Left ventricle myocardium superior (tissue), 1 donor: Measurements from ENCODE around the gene SPON1. TPM values are rescaled to one million over a fixed set of nuclear protein-coding genes. Genes with fewer than 3 reads are reported as not detected.
"Not testable (repeated sequence)": the region's sequence is repeated elsewhere in the genome, so short reads cannot be mapped to it uniquely, and the experiment has no call there.

Source experiments
- ATAC-seq: fragments of 200-7000 bp; cut with Tn5 transposase; one replicate; pipeline ENCODE4 v1.9.1; 2020; ENCODE audit warnings: mild to moderate bottlenecking, moderate library complexity
- DNase-seq: peaks from one replicate; pipeline ENCODE4 v3.0.0-alpha.2; 2020
- intact Hi-C: fragments of 100-400 bp; cut with micrococcal nuclease; formaldehyde crosslinking; loops from one replicate; pipeline ENCODE4 v1.11.0; 2022
- long read RNA-seq: library from polyadenylated mRNA; unstranded; transcript quantifications from one replicate; pipeline ENCODE4 v2.0.0, GENCODE V29; 2021
- total RNA-seq: library from RNA; stranded (reverse); fragmentation: NEBNext Ultra II Directional; extraction: Animal tissue kit (Norgen Biotek cat#: 25700); gene quantifications from one replicate; pipeline ENCODE4 v1.2.1, GENCODE V29; 2021
- donor health status: DM: no; HTN: yes; CAD: no; lungs with severe emphysema.

Gene SPON1
- total RNA-seq = 3.4 TPM
- long read RNA-seq, full-length matches to known transcripts = 2 of 5 reads
- long read RNA-seq, partial matches to known transcripts = 0 of 5 reads
- long read RNA-seq, other reads (novel, unspliced or antisense) = 3 of 5 reads

DNA sequence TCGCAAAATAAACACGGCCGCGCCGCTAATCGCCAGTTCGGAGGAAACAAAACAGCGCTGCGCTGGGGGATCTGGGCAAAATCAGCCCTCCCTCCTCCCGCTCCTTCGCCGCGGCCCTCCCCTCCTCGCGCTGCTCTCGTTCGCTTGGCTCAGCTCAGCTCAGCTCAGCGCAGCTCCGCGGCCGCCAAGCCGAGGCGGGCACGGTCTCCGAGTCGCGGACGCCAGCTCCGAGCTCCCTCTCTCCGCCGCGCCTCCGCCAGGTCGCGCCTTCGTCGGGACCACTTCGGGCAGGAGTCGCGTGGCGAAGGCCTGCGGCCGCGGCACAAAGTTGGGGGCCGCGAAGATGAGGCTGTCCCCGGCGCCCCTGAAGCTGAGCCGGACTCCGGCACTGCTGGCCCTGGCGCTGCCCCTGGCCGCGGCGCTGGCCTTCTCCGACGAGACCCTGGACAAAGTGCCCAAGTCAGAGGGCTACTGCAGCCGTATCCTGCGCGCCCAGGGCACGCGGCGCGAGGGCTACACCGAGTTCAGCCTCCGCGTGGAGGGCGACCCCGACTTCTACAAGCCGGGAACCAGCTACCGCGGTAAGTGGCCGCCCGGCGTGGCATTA, at the start of gene SPON1:
Gene SPON1 (plus strand): TSS at position 162 of the 607 bp plus-strand sequence. CDS start 182 bp downstream, at position 344.
- DNase-seq (peak; percentile 62), ATAC-seq (peak; percentile 85)
- intact Hi-C loops = no loop called here

GRCh38 chr11:13917264-13917663, 45.3 kb upstream of the SPON1 start:
- intact Hi-C loops = no loop called here
- no peak for DNase-seq
- no peak for ATAC-seq

DNA sequence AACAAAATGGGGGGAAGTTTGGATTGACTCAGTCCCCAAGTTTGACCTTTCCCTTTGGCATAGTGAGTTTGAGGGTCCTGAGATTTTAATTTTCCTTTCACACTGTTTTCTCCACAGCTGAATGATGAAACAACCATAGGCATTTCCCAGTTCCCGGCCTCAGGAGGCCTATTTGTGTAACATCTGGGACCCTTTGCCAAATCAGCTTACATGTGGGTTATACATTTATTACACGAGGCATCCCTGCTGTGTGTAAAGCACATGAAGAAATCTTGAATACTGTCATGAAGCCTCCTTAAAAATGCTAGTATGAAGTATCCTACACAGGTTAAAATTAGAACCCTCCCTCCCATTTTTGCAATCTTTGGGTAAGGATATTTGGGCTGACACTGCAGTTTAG, 44.6 kb upstream of the SPON1 start:
- ATAC-seq (no peak), DNase-seq (no peak)
- intact Hi-C loops = no loop called here

GRCh38 chr11:13920756-13921155, 41.8 kb upstream of the SPON1 start:
- intact Hi-C loops = no loop called here
- no peak for ATAC-seq

GRCh38 chr11:13921545-13921944, 41.0 kb upstream of the SPON1 start:
- intact Hi-C loops = no loop called here
- ATAC-seq (no peak), DNase-seq (no peak)

More at GRCh38 chr11:13920756-13921155, 41.8 kb upstream of the SPON1 start:
- DNase-seq = no peak

DNA sequence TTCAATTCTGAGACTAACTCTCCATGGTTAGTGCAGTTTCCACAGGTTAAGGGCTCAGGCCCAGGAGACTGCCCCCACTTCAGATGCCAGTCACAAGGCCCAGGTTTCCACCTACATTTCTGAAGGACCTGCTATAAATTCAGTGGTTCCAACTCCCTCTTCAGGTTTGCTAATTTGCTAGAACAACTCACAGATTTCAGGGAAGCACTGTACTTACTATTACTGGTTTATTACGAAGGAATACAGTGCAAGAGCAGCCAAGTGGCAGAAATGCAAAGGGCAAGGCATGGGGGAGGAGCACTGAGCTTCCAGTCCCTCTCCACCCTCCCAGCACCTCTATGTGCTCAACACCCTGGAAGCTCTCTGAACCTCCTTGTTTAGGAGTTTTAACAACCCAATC, 39.3 kb upstream of the SPON1 start:
- no peak for ATAC-seq
- no peak for DNase-seq
- intact Hi-C loops = no loop called here

GRCh38 chr11:13923716-13924650, 38.5 kb upstream of the SPON1 start:
- DNase-seq (no peak), ATAC-seq (no peak)
- intact Hi-C loops = no loop called here

DNA sequence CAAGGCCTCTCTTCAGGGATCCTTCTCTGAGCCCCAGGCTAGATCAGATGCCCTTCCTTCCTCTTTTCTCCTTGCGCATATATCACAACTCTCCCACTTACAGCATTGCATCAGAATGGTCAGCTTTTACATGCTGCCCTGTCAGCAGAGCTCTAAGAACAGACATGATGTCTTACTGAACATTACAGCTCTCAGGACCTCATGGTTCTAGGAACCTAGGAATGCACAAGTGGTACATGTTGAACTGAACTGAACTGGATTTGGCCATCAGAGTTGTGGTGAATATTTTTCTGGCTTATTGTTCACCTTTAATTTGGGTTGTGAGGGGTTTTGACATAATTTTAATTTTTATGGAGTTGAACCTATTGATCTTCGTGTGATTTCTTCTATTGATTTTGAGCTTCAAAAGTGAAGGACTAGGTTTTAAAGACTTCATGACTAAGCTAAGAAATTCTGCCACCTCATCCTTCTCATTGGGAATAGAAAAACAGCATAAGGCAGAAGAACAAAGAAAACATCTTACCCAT, 37.7 kb upstream of the SPON1 start:
- ATAC-seq = peak; percentile 48
- no peak for DNase-seq
- intact Hi-C loops = no loop called here

- ATAC-seq, intact Hi-C loops, DNase-seq: not testable (repeated sequence)
Observed at GRCh38 chr11:13926366-13926765, 36.2 kb upstream of the SPON1 start.

DNA sequence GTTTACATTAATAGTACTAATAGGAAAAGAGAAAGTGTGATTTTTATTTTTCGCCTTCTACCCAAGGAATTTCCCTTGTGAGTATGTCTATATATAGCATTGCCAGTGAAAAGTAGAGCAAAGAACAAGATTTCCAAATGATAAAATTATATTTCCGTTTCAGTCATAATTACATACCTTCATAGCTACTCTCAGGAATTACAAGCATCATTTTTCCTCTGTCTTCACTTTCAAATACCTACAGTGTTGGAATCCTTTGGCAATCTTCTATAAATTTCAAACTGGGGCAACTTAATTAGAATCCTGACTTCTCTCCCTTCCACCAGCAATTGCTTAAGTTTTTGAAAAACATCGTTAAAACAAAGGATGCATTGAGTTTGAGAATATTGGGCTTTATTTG, 35.5 kb upstream of the SPON1 start:
- no peak for ATAC-seq
- intact Hi-C loops = no loop called here
- no peak for DNase-seq

- ATAC-seq = no peak
- DNase-seq = no peak
- intact Hi-C loops = no loop called here
Observed at GRCh38 chr11:13927481-13927880, 35.0 kb upstream of the SPON1 start.

DNA sequence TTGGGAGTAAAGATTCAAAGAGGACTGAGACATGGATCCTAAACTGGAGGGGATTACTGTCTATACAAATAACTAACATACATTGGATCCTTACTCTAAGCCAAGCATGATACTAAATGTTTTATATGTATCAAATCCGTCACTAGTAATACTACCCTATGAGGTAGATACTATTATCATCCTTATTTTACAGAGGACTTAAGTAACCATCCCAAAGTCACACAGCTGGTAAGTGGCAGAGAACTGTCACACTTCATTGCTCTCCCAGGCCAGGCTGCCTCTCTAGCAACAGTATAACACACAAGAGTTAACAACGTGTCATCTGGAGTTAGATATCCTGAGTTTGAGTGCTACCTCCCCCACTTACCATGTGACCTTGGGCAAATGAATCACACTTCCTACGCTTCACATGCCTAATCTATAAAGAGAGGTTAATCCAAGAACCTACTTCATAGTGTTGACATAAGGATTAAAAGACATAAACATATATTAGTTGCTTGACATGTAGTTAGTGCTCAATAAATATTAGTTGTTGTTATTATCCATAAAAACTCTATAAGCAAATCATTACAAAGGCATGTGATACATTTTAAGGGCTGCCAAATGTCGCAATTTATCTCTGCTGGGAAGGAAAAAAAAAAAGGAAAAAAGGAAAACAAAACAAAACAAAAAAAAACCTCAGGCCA, 33.8 kb upstream of the SPON1 start:
- DNase-seq = no peak
- intact Hi-C loops = no loop called here
- peak; percentile 40 for ATAC-seq

- ATAC-seq = no peak
- no peak for DNase-seq
- intact Hi-C loops = no loop called here
Observed at GRCh38 chr11:13929395-13929891, 33.1 kb upstream of the SPON1 start.

GRCh38 chr11:13931356-13931755, 31.2 kb upstream of the SPON1 start:
- DNase-seq (no peak), ATAC-seq (no peak)
- intact Hi-C loops = no loop called here

- ATAC-seq, DNase-seq, intact Hi-C loops: not testable (repeated sequence)
Observed at GRCh38 chr11:13937154-13937553, 25.4 kb upstream of the SPON1 start.

DNA sequence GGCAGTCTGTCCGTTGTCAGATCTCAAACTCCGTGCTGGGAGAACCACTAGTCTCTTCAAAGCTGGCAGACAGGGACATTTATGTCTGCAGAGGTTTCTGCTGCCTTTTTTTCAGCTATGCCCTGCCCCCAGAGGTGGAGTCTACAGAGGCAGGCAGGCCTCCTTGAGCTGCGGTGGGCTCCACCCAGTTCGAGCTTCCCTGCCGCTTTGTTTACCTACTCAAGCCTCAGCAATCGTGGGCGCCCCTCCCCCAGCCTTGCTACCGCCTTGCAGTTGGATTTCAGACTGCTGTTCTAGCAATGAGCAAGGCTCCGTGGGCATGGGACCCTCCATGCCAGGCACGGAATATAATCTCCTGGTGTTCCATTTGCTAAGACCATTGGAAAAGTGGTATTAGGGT, 23.7 kb upstream of the SPON1 start:
- ATAC-seq, intact Hi-C loops, DNase-seq: not testable (repeated sequence)

GRCh38 chr11:13939961-13940906, 22.3 kb upstream of the SPON1 start:
- ATAC-seq (no peak), DNase-seq (no peak)
- intact Hi-C loops = no loop called here

DNA sequence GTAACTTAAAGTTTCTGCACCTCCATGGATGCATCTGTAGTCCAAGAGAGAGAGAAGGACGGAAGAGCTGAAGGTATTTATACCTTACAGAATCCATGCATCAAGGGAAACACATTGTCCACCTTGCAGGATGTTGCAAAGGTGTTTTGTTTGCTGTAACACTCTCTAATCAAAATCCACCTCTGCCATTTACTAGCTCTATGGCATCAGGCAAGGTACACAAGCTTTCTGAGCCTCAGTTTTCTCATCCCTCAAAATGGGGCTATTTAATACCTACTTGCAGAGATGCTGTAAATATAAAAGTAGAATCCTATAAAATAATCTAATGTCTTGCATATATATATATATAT, 21.6 kb upstream of the SPON1 start:
- DNase-seq (no peak), ATAC-seq (no peak)
- intact Hi-C loops = no loop called here
